HEK293 (cell line): ENCODE results near the gene EFCAB14.
A peak's percentile ranks its signal among the peaks of the same experiment; 100 is the strongest.

Experiments
- GLIS1 ChIP-seq: fragments of 450-650 bp; formaldehyde crosslinking; IDR thresholded peaks from 2 replicates; pipeline ENCODE4 v1.5.1; 2016; ENCODE audit warnings: missing biosample characterization, missing genetic modification characterization
- GLIS2 ChIP-seq: fragments of 450-650 bp; formaldehyde crosslinking; IDR thresholded peaks from 2 replicates; pipeline ENCODE4 v1.5.1; 2016; ENCODE audit warnings: missing biosample characterization, missing genetic modification characterization
- INSM2 ChIP-seq: fragments of 450-650 bp; formaldehyde crosslinking; IDR thresholded peaks from 2 replicates; pipeline ENCODE4 v1.5.1; 2016; ENCODE audit warnings: missing biosample characterization, missing genetic modification characterization
- KLF9 ChIP-seq: fragments of 450-650 bp; formaldehyde crosslinking; IDR thresholded peaks from 2 replicates; pipeline ENCODE4 v1.5.1; 2016; ENCODE audit warnings: missing biosample characterization, missing genetic modification characterization, low read depth
- PATZ1 ChIP-seq: fragments of 450-650 bp; formaldehyde crosslinking; IDR thresholded peaks from 2 replicates; pipeline ENCODE4 v1.5.1; 2016; ENCODE audit warnings: missing biosample characterization, missing genetic modification characterization
- PRDM6 ChIP-seq: fragments of 450-650 bp; formaldehyde crosslinking; IDR thresholded peaks from 2 replicates; pipeline ENCODE4 v1.5.1; 2017; ENCODE audit warnings: missing biosample characterization, missing genetic modification characterization
- TSHZ1 ChIP-seq: fragments of 450-650 bp; formaldehyde crosslinking; IDR thresholded peaks from 2 replicates; pipeline ENCODE4 v1.5.1; 2016; ENCODE audit warnings: missing biosample characterization, missing genetic modification characterization, borderline replicate concordance
- YY1 ChIP-seq: fragments of 450-650 bp; formaldehyde crosslinking; IDR thresholded peaks from 2 replicates; pipeline ENCODE4 v1.5.1; 2018; ENCODE audit warnings: missing biosample characterization, missing genetic modification characterization
- ZFP69B ChIP-seq: fragments of 450-650 bp; formaldehyde crosslinking; IDR thresholded peaks from 2 replicates; pipeline ENCODE4 v1.5.1; 2016; ENCODE audit warnings: missing biosample characterization, missing genetic modification characterization
- ZNF18 ChIP-seq: fragments of 450-650 bp; formaldehyde crosslinking; IDR thresholded peaks from 2 replicates; pipeline ENCODE4 v1.5.1; 2016; ENCODE audit warnings: missing biosample characterization, missing genetic modification characterization
- ZNF184 ChIP-seq: fragments of 450-650 bp; IDR thresholded peaks from 2 replicates; pipeline ENCODE4 v1.5.1; 2018; ENCODE audit warnings: missing biosample characterization, mild to moderate bottlenecking, missing genetic modification characterization
- ZNF214 ChIP-seq: fragments of 450-650 bp; formaldehyde crosslinking; IDR thresholded peaks from 2 replicates; pipeline ENCODE4 v1.5.1; 2017; ENCODE audit warnings: missing biosample characterization, mild to moderate bottlenecking, missing genetic modification characterization, borderline replicate concordance
- ZNF221 ChIP-seq: fragments of 450-650 bp; formaldehyde crosslinking; IDR thresholded peaks from 2 replicates; pipeline ENCODE4 v1.5.1; 2017; ENCODE audit warnings: missing biosample characterization, missing genetic modification characterization, borderline replicate concordance
- ZNF266 ChIP-seq: fragments of 450-650 bp; formaldehyde crosslinking; IDR thresholded peaks from 2 replicates; pipeline ENCODE4 v1.5.1; 2016; ENCODE audit warnings: missing biosample characterization, missing genetic modification characterization, low read depth
- ZNF350 ChIP-seq: fragments of 450-650 bp; formaldehyde crosslinking; IDR thresholded peaks from 2 replicates; pipeline ENCODE4 v1.5.0; 2017; ENCODE audit warnings: missing biosample characterization, mild to moderate bottlenecking, missing genetic modification characterization
- ZNF354C ChIP-seq: fragments of 450-650 bp; formaldehyde crosslinking; IDR thresholded peaks from 2 replicates; pipeline ENCODE4 v1.5.1; 2016; ENCODE audit warnings: missing biosample characterization, missing genetic modification characterization, low read depth, borderline replicate concordance
- ZNF366 ChIP-seq: fragments of 450-650 bp; formaldehyde crosslinking; conservative IDR thresholded peaks from 2 replicates; pipeline ENCODE4 v1.5.1; 2016; ENCODE audit warnings: missing biosample characterization, missing genetic modification characterization
- ZNF423 ChIP-seq: fragments of 450-650 bp; formaldehyde crosslinking; IDR thresholded peaks from 2 replicates; pipeline ENCODE4 v1.5.1; 2016; ENCODE audit warnings: missing biosample characterization, missing genetic modification characterization
- ZNF488 ChIP-seq: fragments of 450-650 bp; formaldehyde crosslinking; IDR thresholded peaks from 2 replicates; pipeline ENCODE4 v1.5.1; 2016; ENCODE audit warnings: missing biosample characterization, missing genetic modification characterization
- ZNF530 ChIP-seq: fragments of 450-650 bp; formaldehyde crosslinking; IDR thresholded peaks from 2 replicates; pipeline ENCODE4 v1.5.1; 2016; ENCODE audit warnings: low read depth, missing biosample characterization, missing genetic modification characterization
- ZNF549 ChIP-seq: fragments of 450-650 bp; IDR thresholded peaks from 2 replicates; pipeline ENCODE4 v1.5.1; 2018; ENCODE audit warnings: missing biosample characterization, missing genetic modification characterization, mild to moderate bottlenecking, inconsistent platforms, moderate library complexity
- ZNF561 ChIP-seq: fragments of 450-650 bp; IDR thresholded peaks from 2 replicates; pipeline ENCODE4 v1.5.1; 2018; ENCODE audit warnings: missing biosample characterization, missing genetic modification characterization, borderline replicate concordance
- ZNF660 ChIP-seq: fragments of 450-650 bp; IDR thresholded peaks from 2 replicates; pipeline ENCODE4 v1.5.1; 2018; ENCODE audit warnings: missing biosample characterization, mild to moderate bottlenecking, missing genetic modification characterization
- ZNF664 ChIP-seq: fragments of 450-650 bp; formaldehyde crosslinking; IDR thresholded peaks from 2 replicates; pipeline ENCODE4 v1.5.1; 2016; ENCODE audit warnings: missing biosample characterization, missing genetic modification characterization
- ZNF704 ChIP-seq: fragments of 450-650 bp; formaldehyde crosslinking; IDR thresholded peaks from 2 replicates; pipeline ENCODE4 v1.5.1; 2016; ENCODE audit warnings: missing biosample characterization, missing genetic modification characterization
- ZNF776 ChIP-seq: fragments of 450-650 bp; formaldehyde crosslinking; IDR thresholded peaks from 2 replicates; pipeline ENCODE4 v1.5.0; 2017; ENCODE audit warnings: missing biosample characterization, missing genetic modification characterization, borderline replicate concordance
- ZNF830 ChIP-seq: fragments of 450-650 bp; IDR thresholded peaks from 2 replicates; pipeline ENCODE4 v1.5.0; 2018; ENCODE audit warnings: missing biosample characterization, missing genetic modification characterization, low read depth, mild to moderate bottlenecking, moderate library complexity
- ZSCAN23 ChIP-seq: fragments of 450-650 bp; formaldehyde crosslinking; IDR thresholded peaks from 2 replicates; pipeline ENCODE4 v1.5.1; 2016; ENCODE audit warnings: missing biosample characterization, missing genetic modification characterization

EFCAB14 gene

GRCh38 chr1:46719689-46720088, 775 bp upstream of the EFCAB14 start (continued):
- TF ChIP-seq PATZ1 (tag by site-specific recombination) (no peak; the same call in 1 of the 2 replicates), ZFP69B (no peak), ZNF561 (tag by site-specific recombination) (peak; percentile 40; the same call in 1 of the 2 replicates), PRDM6 (tag by site-specific recombination) (peak; percentile 84), TSHZ1 (tag by site-specific recombination) (0 out of 2 replicates have a peak, but pooled peaks have one; percentile 42), YY1 (tag by site-specific recombination) (no peak), ZNF366 (peak; percentile 44), ZNF664 (tag by site-specific recombination) (no peak; the same call in 1 of the 2 replicates), ZNF350 (no peak), ZNF221 (tag by site-specific recombination) (no peak), ZNF549 (tag by site-specific recombination) (no peak), ZNF488 (tag by site-specific recombination) (no peak), ZNF354C (tag by site-specific recombination) (no peak), ZNF266 (no peak), ZNF18 (0 out of 2 replicates have a peak, but pooled peaks have one; percentile 12), ZNF184 (tag by site-specific recombination) (no peak), ZNF530 (no peak), ZSCAN23 (tag by site-specific recombination) (no peak), GLIS2 (no peak), KLF9 (tag by site-specific recombination) (no peak), ZNF776 (tag by site-specific recombination) (no peak), ZNF704 (tag by site-specific recombination) (no peak), ZNF214 (no peak), INSM2 (0 out of 2 replicates have a peak, but pooled peaks have one; percentile 33), ZNF660 (tag by site-specific recombination) (no peak), GLIS1 (tag by site-specific recombination) (no peak), ZNF423 (tag by site-specific recombination) (no peak), ZNF830 (no peak)
